Esophagus (tissue), 2 donors: Measurements from ENCODE around the gene ACSM6. TPM values are rescaled to one million over a fixed set of nuclear protein-coding genes. Genes with fewer than 3 reads are reported as not detected.
"Not testable (repeated sequence)": the region's sequence is repeated elsewhere in the genome, so short reads cannot be mapped to it uniquely, and the experiment has no call there.

Experiments used
- H3K27ac ChIP-seq, 2 donors: one replicate each; pipeline ENCODE4 v1.5.1; 2013; ENCODE audit warnings: low read depth in 2 of 2, mild to moderate bottlenecking in 2 of 2, inconsistent platforms in 1 of 2, low read length in 1 of 2, moderate library complexity in 1 of 2
- H3K27me3 ChIP-seq, 2 donors: one replicate each; pipeline ENCODE4 v1.6.1; 2013; ENCODE audit warnings: low read length in 2 of 2, control low read depth in 1 of 2, mild to moderate bottlenecking in 1 of 2; ENCODE audit not compliant: insufficient read depth in 2 of 2, control insufficient read depth in 1 of 2
- H3K36me3 ChIP-seq, 2 donors: one replicate each; pipeline ENCODE4 v1.6.1; 2013; ENCODE audit warnings: low read length in 1 of 2; ENCODE audit not compliant: control insufficient read depth in 2 of 2, insufficient read depth in 2 of 2
- H3K4me1 ChIP-seq, 2 donors: one replicate each; pipeline ENCODE4 v1.6.1; 2013; ENCODE audit warnings: low read length in 1 of 2; ENCODE audit not compliant: control insufficient read depth in 2 of 2, insufficient read depth in 2 of 2
- H3K4me3 ChIP-seq, 2 donors: one replicate each; pipeline ENCODE4 v1.5.1; 2013; ENCODE audit warnings: low read length in 2 of 2, mild to moderate bottlenecking in 2 of 2, low read depth in 1 of 2, moderate library complexity in 1 of 2
- H3K9me3 ChIP-seq, 2 donors: one replicate each; pipeline ENCODE4 v1.6.1; 2013; ENCODE audit warnings: mild to moderate bottlenecking in 2 of 2, low read depth in 1 of 2, low read length in 1 of 2, moderate library complexity in 1 of 2; ENCODE audit not compliant: control insufficient read depth in 2 of 2, insufficient read depth in 1 of 2
- WGBS, 2 donors: extraction: QIAGEN DNeasy Blood & Tissue Kit; methylation state at CpG; one replicate each; pipeline ENCODE4 v1.1.7; 2013; 5-methylcytosine and 5-hydroxymethylcytosine counted together
- polyA plus RNA-seq, 2 donors: library from polyadenylated mRNA; stranded (reverse); fragments of 200-250 nt; gene quantifications; one replicate each; pipeline ENCODE4 v1.2.3, GENCODE V29; 2013
- donor health status: healthy with polysubstance abuse.
- donor health status: Bipolar disorder and iron deficiency.

Gene ACSM6
- polyA plus RNA-seq, 2 donors, result not detected

GRCh38 chr10:95211606-95212279, 17.7 kb downstream of the ACSM6 start:
- H3K27ac ChIP-seq, result no peak overlapping the region
- no peaks in the 10 kb centered on the region for H3K9me3 ChIP-seq
- 51 to 68% methylated on average over 3 of the region's 3 CpGs for WGBS, 2 donors
- H3K4me1 ChIP-seq, result no peaks in the 10 kb centered on the region
- no peak overlapping the region for H3K4me3 ChIP-seq
- no peaks in the 10 kb centered on the region for H3K27me3 ChIP-seq
- H3K36me3 ChIP-seq, result no peaks in the 10 kb centered on the region

- Histone ChIP-seq H3K36me3 (no peaks in the 10 kb centered on the region), H3K27me3 (no peaks in the 10 kb centered on the region), H3K4me1 (no peaks in the 10 kb centered on the region), H3K9me3 (no peaks in the 10 kb centered on the region), H3K27ac (no peak overlapping the region), H3K4me3 (no peak overlapping the region)
- WGBS, 2 donors, result 81 to 88% methylated on average over 2 of the region's 2 CpGs
Measured at GRCh38 chr10:95214369-95214768, 20.3 kb downstream of the ACSM6 start.

GRCh38 chr10:95214793-95215192, 20.8 kb downstream of the ACSM6 start:
- no peak overlapping the region for H3K4me3 ChIP-seq
- WGBS, 2 donors, result 61 to 62% methylated on average over 3 of the region's 3 CpGs
- no peaks in the 10 kb centered on the region for H3K36me3 ChIP-seq
- no peaks in the 10 kb centered on the region for H3K27me3 ChIP-seq
- H3K27ac ChIP-seq, result no peak overlapping the region
- no peaks in the 10 kb centered on the region for H3K4me1 ChIP-seq
- H3K9me3 ChIP-seq, result no peaks in the 10 kb centered on the region

GRCh38 chr10:95217476-95217875, 23.4 kb downstream of the ACSM6 start:
- Histone ChIP-seq H3K27me3 (no peaks in the 10 kb centered on the region), H3K27ac (no peak overlapping the region), H3K9me3 (no peaks in the 10 kb centered on the region), H3K4me3 (no peak overlapping the region), H3K36me3 (no peaks in the 10 kb centered on the region), H3K4me1 (no peaks in the 10 kb centered on the region)
- 44 to 75% methylated on average over 1 of the region's 1 CpG for WGBS, 2 donors

- H3K27me3 ChIP-seq, result no peaks in the 10 kb centered on the region
- H3K36me3 ChIP-seq, result no peaks in the 10 kb centered on the region
- 83 to 89% methylated on average over 3 of the region's 3 CpGs for WGBS, 2 donors
- no peak overlapping the region for H3K4me3 ChIP-seq
- no peak overlapping the region for H3K27ac ChIP-seq
- no peaks in the 10 kb centered on the region for H3K9me3 ChIP-seq
- H3K4me1 ChIP-seq, result no peaks in the 10 kb centered on the region
Measured at GRCh38 chr10:95220539-95220938, 26.5 kb downstream of the ACSM6 start.

GRCh38 chr10:95221124-95221523, 27.1 kb downstream of the ACSM6 start:
- Histone ChIP-seq H3K27ac (no peak overlapping the region), H3K27me3 (no peaks in the 10 kb centered on the region), H3K36me3 (no peaks in the 10 kb centered on the region), H3K4me3 (no peak overlapping the region), H3K9me3 (no peaks in the 10 kb centered on the region), H3K4me1 (no peaks in the 10 kb centered on the region)
- 70 to 86% methylated on average over 5 of the region's 5 CpGs for WGBS, 2 donors

GRCh38 chr10:95225136-95225535, 31.1 kb downstream of the ACSM6 start:
- Histone ChIP-seq H3K4me1 (no peaks in the 10 kb centered on the region), H3K4me3 (no peak overlapping the region), H3K27ac (no peak overlapping the region), H3K36me3 (no peaks in the 10 kb centered on the region), H3K27me3 (no peaks in the 10 kb centered on the region), H3K9me3 (no peaks in the 10 kb centered on the region)
- WGBS, 2 donors, result 61 to 68% methylated on average over 2 of the region's 2 CpGs

- not testable (repeated sequence) for H3K4me1 ChIP-seq, H3K9me3 ChIP-seq, H3K27me3 ChIP-seq, H3K27ac ChIP-seq, H3K4me3 ChIP-seq, H3K36me3 ChIP-seq
- WGBS, 2 donors, result 87 to 90% methylated on average over 14 of the region's 14 CpGs
Measured at GRCh38 chr10:95228934-95229723, 35.1 kb downstream of the ACSM6 start.

GRCh38 chr10:95229724-95230627, 35.9 kb downstream of the ACSM6 start:
- Histone ChIP-seq H3K27ac (no peak overlapping the region), H3K4me3 (peak overlapping the region in 1 of 2 donors; percentile 40), H3K9me3 (no peaks in the 10 kb centered on the region), H3K27me3 (no peaks in the 10 kb centered on the region), H3K4me1 (peaks cover 0 to 2% of the 10 kb centered on the region in 2 donors), H3K36me3 (peaks cover 0 to 9% of the 10 kb centered on the region in 2 donors)
- WGBS, 2 donors, result 51 to 71% methylated on average over 10 of the region's 10 CpGs
